Measurements from ENCODE around the gene TRAM2. TPM values are rescaled to one million over a fixed set of nuclear protein-coding genes. Genes with fewer than 3 reads are reported as not detected.
A peak's percentile ranks its signal among the peaks of the same experiment; 100 is the strongest.

The TRAM2 gene
- total and polyA plus RNA-seq, 9 of the 15 experiments (the other 6 are each of a cell fraction or from before 2014, with no cell fraction given) = 2.6 to 13.3 (median 8.9) TPM

DNA sequence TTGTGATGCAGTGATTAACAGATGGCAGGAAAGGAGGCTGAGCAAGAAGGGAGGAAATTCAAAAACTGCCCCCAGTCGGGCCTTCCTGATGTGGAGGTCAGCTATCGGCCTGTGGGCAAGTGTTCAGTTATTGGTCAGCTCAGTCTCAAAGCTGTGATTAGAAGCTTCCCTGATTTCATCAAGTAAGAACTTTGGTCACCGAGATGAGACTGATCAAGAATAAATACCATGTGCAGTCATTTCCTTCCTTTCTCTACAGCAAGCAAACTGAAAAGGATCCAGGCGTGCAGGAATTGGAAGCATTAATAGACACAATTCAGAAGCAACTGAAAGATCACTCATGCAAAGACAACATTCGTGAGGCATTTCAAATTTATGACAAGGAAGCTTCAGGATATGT, 87.0 kb downstream of the TRAM2 start:
- Histone ChIP-seq H3K4me3 (no peak overlapping the region), H3K9ac (ENCODE audit: insufficient read depth in 1 of 2, low read depth in 2 of 2, low read length in 2 of 2) (no peak overlapping the region), H3K36me3 (ENCODE audit: control insufficient read depth, insufficient read depth, low read length) (no peaks in the 10 kb centered on the region), H3K4me1 (replicated peaks in 1 of 2; ENCODE audit: control insufficient read depth in 2 of 2, insufficient read depth in 2 of 2, low read length in 2 of 2) (peaks cover 0 to 9% of the 10 kb centered on the region in 2 experiments; a peak in 3 of 5 replicates), H3K9me3 (replicated peaks; ENCODE audit: control insufficient read depth, insufficient read depth, low read depth, low read length) (no peaks in the 10 kb centered on the region), H4K20me1 (replicated peaks; ENCODE audit: control insufficient read depth, insufficient read depth, low read length) (no peaks in the 10 kb centered on the region), H3K27ac (ENCODE audit: extremely low read depth, low read depth, low read length) (no peak overlapping the region), H3K4me2 (ENCODE audit: insufficient read depth, low read length) (no peak overlapping the region), H3K27me3 (ENCODE audit: control insufficient read depth in 2 of 2, insufficient read depth in 2 of 2, low read length in 2 of 2) (no peaks in the 10 kb centered on the region), H2AFZ (ENCODE audit: low read depth, low read length) (no peak overlapping the region), H3K79me2 (ENCODE audit: control insufficient read depth, insufficient read depth, low read length) (no peaks in the 10 kb centered on the region), H3K9me1 (ENCODE audit: control insufficient read depth, insufficient read depth, low read length) (no peaks in the 10 kb centered on the region)
- in situ Hi-C loops (cut with MboI) = no loop called here
- no peak for TF ChIP-seq ZNF583 (CRISPR knock-in tag; IDR thresholded peaks at IDR 0.05)
- TF ChIP-seq TCF7 (IDR thresholded peaks at IDR 0.05; ENCODE audit: borderline replicate concordance) = no peak
- TF ChIP-seq, protein P1, sequence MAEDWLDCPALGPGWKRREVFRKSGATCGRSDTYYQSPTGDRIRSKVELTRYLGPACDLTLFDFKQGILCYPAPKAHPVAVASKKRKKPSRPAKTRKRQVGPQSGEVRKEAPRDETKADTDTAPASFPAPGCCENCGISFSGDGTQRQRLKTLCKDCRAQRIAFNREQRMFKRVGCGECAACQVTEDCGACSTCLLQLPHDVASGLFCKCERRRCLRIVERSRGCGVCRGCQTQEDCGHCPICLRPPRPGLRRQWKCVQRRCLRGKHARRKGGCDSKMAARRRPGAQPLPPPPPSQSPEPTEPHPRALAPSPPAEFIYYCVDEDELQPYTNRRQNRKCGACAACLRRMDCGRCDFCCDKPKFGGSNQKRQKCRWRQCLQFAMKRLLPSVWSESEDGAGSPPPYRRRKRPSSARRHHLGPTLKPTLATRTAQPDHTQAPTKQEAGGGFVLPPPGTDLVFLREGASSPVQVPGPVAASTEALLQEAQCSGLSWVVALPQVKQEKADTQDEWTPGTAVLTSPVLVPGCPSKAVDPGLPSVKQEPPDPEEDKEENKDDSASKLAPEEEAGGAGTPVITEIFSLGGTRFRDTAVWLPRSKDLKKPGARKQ (CRISPR knock-in tag; IDR thresholded peaks at IDR 0.05) = no peak
- no peak for TF ChIP-seq SREBF2 (CRISPR knock-in tag; IDR thresholded peaks at IDR 0.05)
- ATAC-seq (no peak), DNase-seq (ENCODE audit: extremely low read depth in 1 of 4, low spot score in 3 of 4) (no peak), FAIRE-seq (no peak)
- POLR2A ChIA-PET = no interaction called here
- no TSS peak for BruUV-seq (replicated peaks)
- WGBS (ENCODE audit: insufficient coverage, low coverage, missing lambda C conversion rate) = 48% methylated on average over 5 of the region's 5 CpGs
- intact Hi-C loops (cut with micrococcal nuclease) = no loop called here
- CTCF ChIA-PET (ENCODE audit: low intra/inter-chr PET ratio) = no interaction called here

DNA sequence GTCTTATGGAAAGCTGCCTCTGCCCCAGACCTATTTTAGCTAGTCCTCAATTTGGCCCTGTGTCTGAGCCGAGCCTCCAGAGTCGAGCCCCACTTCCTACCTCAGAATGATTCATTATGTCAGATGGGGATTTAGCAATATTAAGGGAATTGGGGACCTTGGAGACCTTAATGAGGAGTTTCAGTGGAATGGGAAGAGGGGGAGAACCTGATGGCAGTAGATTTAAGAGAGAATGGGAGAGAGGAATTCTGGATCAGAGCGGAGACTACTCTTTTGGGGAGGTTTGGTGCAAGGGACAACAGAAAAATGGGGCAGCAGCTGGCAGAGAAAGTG, 93.2 kb downstream of the TRAM2 start:
- no peak; the same call in 2 of the 3 replicates for ATAC-seq
- Histone ChIP-seq H3K27me3 (ENCODE audit: control insufficient read depth in 2 of 2, insufficient read depth in 2 of 2, low read length in 2 of 2) (no peaks in the 10 kb centered on the region), H3K4me2 (ENCODE audit: insufficient read depth, low read length) (peak overlapping the region; percentile 82), H4K20me1 (replicated peaks; ENCODE audit: control insufficient read depth, insufficient read depth, low read length) (no peaks in the 10 kb centered on the region), H3K79me2 (ENCODE audit: control insufficient read depth, insufficient read depth, low read length) (no peaks in the 10 kb centered on the region), H3K9me3 (replicated peaks; ENCODE audit: control insufficient read depth, insufficient read depth, low read depth, low read length) (no peaks in the 10 kb centered on the region), H3K4me3 (no peak overlapping the region), H3K36me3 (ENCODE audit: control insufficient read depth, insufficient read depth, low read length) (no peaks in the 10 kb centered on the region), H3K9ac (ENCODE audit: insufficient read depth in 1 of 2, low read depth in 2 of 2, low read length in 2 of 2) (peak overlapping the region; percentile 56 to 61; a peak in 3 of 4 replicates), H3K4me1 (replicated peaks in 1 of 2; ENCODE audit: control insufficient read depth in 2 of 2, insufficient read depth in 2 of 2, low read length in 2 of 2) (peaks cover 0 to 30% of the 10 kb centered on the region in 2 experiments), H3K9me1 (ENCODE audit: control insufficient read depth, insufficient read depth, low read length) (no peaks in the 10 kb centered on the region), H3K27ac (ENCODE audit: extremely low read depth, low read depth, low read length) (peak overlapping the region; percentile 76), H2AFZ (ENCODE audit: low read depth, low read length) (peak overlapping the region; percentile 84)
- no peak for FAIRE-seq
- BruUV-seq (replicated peaks) = no TSS peak
- in situ Hi-C loops (cut with MboI) (no loop called here), intact Hi-C loops (cut with micrococcal nuclease) (loop anchor here (5.0 kb wide), 1 partner anchor 61 kb away; the partner anchor contains the start of gene EFHC1)
- CTCF ChIA-PET (ENCODE audit: low intra/inter-chr PET ratio) = no interaction called here
- WGBS (ENCODE audit: insufficient coverage, low coverage, missing lambda C conversion rate) = 13% methylated on average over 3 of the region's 3 CpGs
- POLR2A ChIA-PET = interaction anchor here (0.6 to 1.3 kb wide), 6 partner anchors 10 to 549 kb away, joined by 3 to 6 read pairs (median 3); no protein-coding TSS in a partner anchor
- no peak for DNase-seq (ENCODE audit: extremely low read depth in 1 of 4, low spot score in 3 of 4)
- TF ChIP-seq, protein P2, sequence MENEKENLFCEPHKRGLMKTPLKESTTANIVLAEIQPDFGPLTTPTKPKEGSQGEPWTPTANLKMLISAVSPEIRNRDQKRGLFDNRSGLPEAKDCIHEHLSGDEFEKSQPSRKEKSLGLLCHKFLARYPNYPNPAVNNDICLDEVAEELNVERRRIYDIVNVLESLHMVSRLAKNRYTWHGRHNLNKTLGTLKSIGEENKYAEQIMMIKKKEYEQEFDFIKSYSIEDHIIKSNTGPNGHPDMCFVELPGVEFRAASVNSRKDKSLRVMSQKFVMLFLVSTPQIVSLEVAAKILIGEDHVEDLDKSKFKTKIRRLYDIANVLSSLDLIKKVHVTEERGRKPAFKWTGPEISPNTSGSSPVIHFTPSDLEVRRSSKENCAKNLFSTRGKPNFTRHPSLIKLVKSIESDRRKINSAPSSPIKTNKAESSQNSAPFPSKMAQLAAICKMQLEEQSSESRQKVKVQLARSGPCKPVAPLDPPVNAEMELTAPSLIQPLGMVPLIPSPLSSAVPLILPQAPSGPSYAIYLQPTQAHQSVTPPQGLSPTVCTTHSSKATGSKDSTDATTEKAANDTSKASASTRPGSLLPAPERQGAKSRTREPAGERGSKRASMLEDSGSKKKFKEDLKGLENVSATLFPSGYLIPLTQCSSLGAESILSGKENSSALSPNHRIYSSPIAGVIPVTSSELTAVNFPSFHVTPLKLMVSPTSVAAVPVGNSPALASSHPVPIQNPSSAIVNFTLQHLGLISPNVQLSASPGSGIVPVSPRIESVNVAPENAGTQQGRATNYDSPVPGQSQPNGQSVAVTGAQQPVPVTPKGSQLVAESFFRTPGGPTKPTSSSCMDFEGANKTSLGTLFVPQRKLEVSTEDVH (IDR thresholded peaks at IDR 0.05; ENCODE audit: low read depth, partially characterized antibody) = no peak
- peak in 1 of 2 experiments; percentile 63; a peak in 1 of 4 replicates for TF ChIP-seq HDAC1 (IDR thresholded peaks at IDR 0.05)
- 0 out of 2 replicates have a peak, but pooled peaks have one; percentile 21 for TF ChIP-seq HCFC1 (IDR thresholded peaks at IDR 0.05; ENCODE audit: low read depth, low read length)
- no peak for TF ChIP-seq COPS2 (conservative IDR thresholded peaks at IDR 0.05)
- TF ChIP-seq NR2C2 (CRISPR knock-in tag; IDR thresholded peaks at IDR 0.05) = no peak
- TF ChIP-seq NR2C2 (tag; IDR thresholded peaks at IDR 0.05) = 0 out of 2 replicates have a peak, but pooled peaks have one; percentile 14
- TF ChIP-seq PPARD (CRISPR knock-in tag; IDR thresholded peaks at IDR 0.05) = no peak
- TF ChIP-seq POLR3A (IDR thresholded peaks at IDR 0.05; ENCODE audit: borderline replicate concordance, extremely low read depth, insufficient read depth, insufficient read length) = no peak
- 0 out of 2 replicates have a peak, but pooled peaks have one; percentile 53 for TF ChIP-seq NFRKB (IDR thresholded peaks at IDR 0.05; ENCODE audit: low read depth)
